Measurements from ENCODE around the gene ADCY5. TPM values are rescaled to one million over a fixed set of nuclear protein-coding genes. Genes with fewer than 3 reads are reported as not detected.

Gene ADCY5
- total and polyA plus RNA-seq, 2 donors (not counting 1 experiment from before 2014, with no cell fraction given), result not detected

- no peaks in the 10 kb centered on the region for H3K4me1 Mint-ChIP-seq
- 72% methylated on average over 7 of the region's 7 CpGs for WGBS (ENCODE audit: insufficient coverage)
- no peak for DNase-seq
- no peak overlapping the region for H3K4me3 Mint-ChIP-seq
- H3K27me3 Mint-ChIP-seq, result peaks cover 16% of the 10 kb centered on the region
- no peaks in the 10 kb centered on the region for H3K9me3 Mint-ChIP-seq (ENCODE audit: insufficient read depth)
- ChIA-PET POLR2A (no interaction called here), CTCF (no interaction called here)
- H3K4me2 ChIP-seq (replicated peaks; ENCODE audit: low read depth, low read length, poor library complexity, severe bottlenecking), result no peak overlapping the region
- H3K27ac Mint-ChIP-seq, result no peak overlapping the region
- H2AFZ ChIP-seq (ENCODE audit: insufficient read depth, low read depth, low read length, poor library complexity, severe bottlenecking), result no peak overlapping the region
- no peaks in the 10 kb centered on the region for H3K4me1 ChIP-seq (ENCODE audit: control insufficient read depth in 2 of 2, insufficient read depth in 2 of 2, low read length in 2 of 2)
- intact Hi-C loops (cut with micrococcal nuclease), result no loop called here
- H3K27me3 ChIP-seq (replicated peaks in 1 of 4; ENCODE audit: control extremely low read depth in 1 of 4, control insufficient read depth in 3 of 4, insufficient read depth in 4 of 4, low read length in 3 of 4), result peaks cover 0 to 7% (median 2%) of the 10 kb centered on the region in 4 experiments
- H3K9me3 ChIP-seq (ENCODE audit: control extremely low read depth in 1 of 3, control insufficient read depth in 2 of 3, insufficient read depth in 1 of 3, low read length in 2 of 3), result no peaks in the 10 kb centered on the region
- no peaks in the 10 kb centered on the region for H4K20me1 ChIP-seq (ENCODE audit: control insufficient read depth, insufficient read depth, low read length, poor library complexity, severe bottlenecking)
- H3K27ac ChIP-seq (ENCODE audit: low read length in 2 of 2), result no peak overlapping the region
- no peak overlapping the region for H3K9ac ChIP-seq (ENCODE audit: low read length)
- TF ChIP-seq EZH2 (IDR thresholded peaks at IDR 0.05; ENCODE audit: borderline replicate concordance, insufficient read depth, low read depth, low read length, poor library complexity, severe bottlenecking) (no peak), CTCF (IDR thresholded peaks at IDR 0.05) (no peak)
- H3K79me2 ChIP-seq (ENCODE audit: control insufficient read depth, insufficient read depth, low read length), result no peaks in the 10 kb centered on the region
- no peak overlapping the region for H3K4me3 ChIP-seq (ENCODE audit: control extremely low read depth in 1 of 5, extremely low read depth in 1 of 5, insufficient read depth in 1 of 5, low read depth in 2 of 5, low read length in 4 of 5)
- no peaks in the 10 kb centered on the region for H3K36me3 ChIP-seq (replicated peaks in 1 of 2; ENCODE audit: control extremely low read depth in 1 of 2, control insufficient read depth in 1 of 2, extremely low read depth in 1 of 2, insufficient read depth in 2 of 2, low read length in 1 of 2)
- no peak for ATAC-seq (ENCODE audit: low read depth)
Measured at GRCh38 chr3:123423806-123424205, 25.1 kb downstream of the ADCY5 start.

GRCh38 chr3:123423031-123423430 lies 25.9 kb downstream of the ADCY5 start:
- Mint-ChIP-seq H3K4me3 (no peak overlapping the region), H3K4me1 (no peaks in the 10 kb centered on the region), H3K27ac (no peak overlapping the region), H3K27me3 (peaks cover 16% of the 10 kb centered on the region), H3K9me3 (ENCODE audit: insufficient read depth) (no peaks in the 10 kb centered on the region)
- no peak overlapping the region for H3K9ac ChIP-seq (ENCODE audit: low read length)
- intact Hi-C loops (cut with micrococcal nuclease), result no loop called here
- no peak overlapping the region for H3K4me2 ChIP-seq (replicated peaks; ENCODE audit: low read depth, low read length, poor library complexity, severe bottlenecking)
- H3K27ac ChIP-seq (ENCODE audit: low read length in 2 of 2), result no peak overlapping the region
- POLR2A ChIA-PET, result no interaction called here
- no peaks in the 10 kb centered on the region for H4K20me1 ChIP-seq (ENCODE audit: control insufficient read depth, insufficient read depth, low read length, poor library complexity, severe bottlenecking)
- CTCF ChIA-PET, result no interaction called here
- WGBS (ENCODE audit: insufficient coverage), result 97% methylated on average over 4 of the region's 12 CpGs
- H3K4me3 ChIP-seq (ENCODE audit: control extremely low read depth in 1 of 5, extremely low read depth in 1 of 5, insufficient read depth in 1 of 5, low read depth in 2 of 5, low read length in 4 of 5), result no peak overlapping the region
- DNase-seq (no peak), ATAC-seq (ENCODE audit: low read depth) (no peak)
- no peaks in the 10 kb centered on the region for H3K4me1 ChIP-seq (ENCODE audit: control insufficient read depth in 2 of 2, insufficient read depth in 2 of 2, low read length in 2 of 2)
- H3K9me3 ChIP-seq (ENCODE audit: control extremely low read depth in 1 of 3, control insufficient read depth in 2 of 3, insufficient read depth in 1 of 3, low read length in 2 of 3), result no peaks in the 10 kb centered on the region
- no peak overlapping the region for H2AFZ ChIP-seq (ENCODE audit: insufficient read depth, low read depth, low read length, poor library complexity, severe bottlenecking)
- H3K36me3 ChIP-seq (replicated peaks in 1 of 2; ENCODE audit: control extremely low read depth in 1 of 2, control insufficient read depth in 1 of 2, extremely low read depth in 1 of 2, insufficient read depth in 2 of 2, low read length in 1 of 2), result no peaks in the 10 kb centered on the region
- no peaks in the 10 kb centered on the region for H3K79me2 ChIP-seq (ENCODE audit: control insufficient read depth, insufficient read depth, low read length)
- peaks cover 0 to 7% (median under 1%) of the 10 kb centered on the region in 4 experiments for H3K27me3 ChIP-seq (replicated peaks in 1 of 4; ENCODE audit: control extremely low read depth in 1 of 4, control insufficient read depth in 3 of 4, insufficient read depth in 4 of 4, low read length in 3 of 4)
- no peak for TF ChIP-seq EZH2 (IDR thresholded peaks at IDR 0.05; ENCODE audit: borderline replicate concordance, insufficient read depth, low read depth, low read length, poor library complexity, severe bottlenecking)
- TF ChIP-seq CTCF (IDR thresholded peaks at IDR 0.05), result no peak
